ENCODE results near the gene RFTN2. TPM values are rescaled to one million over a fixed set of nuclear protein-coding genes. Genes with fewer than 3 reads are reported as not detected.

The RFTN2 gene
- total and polyA plus RNA-seq, 2 donors (not counting 3 experiments of a cell fraction or from before 2014, with no cell fraction given) = 5.0 to 8.0 TPM

GRCh38 chr2:197713271-197713670 is 37.9 kb upstream of the RFTN2 start:
- FAIRE-seq = no peak
- POLR2A ChIA-PET = no interaction called here
- TF ChIP-seq POLR2AphosphoS5 (IDR thresholded peaks at IDR 0.05; ENCODE audit: insufficient read depth, low read depth, low read length) (no peak), MAX (IDR thresholded peaks at IDR 0.05; ENCODE audit: insufficient read depth, insufficient read length) (no peak), CTCF (IDR thresholded peaks at IDR 0.05; ENCODE audit: extremely low read depth in 1 of 2, insufficient read depth in 1 of 2, low read depth in 1 of 2, low read length in 2 of 2) (no peak), JUN (IDR thresholded peaks at IDR 0.05; ENCODE audit: borderline replicate concordance, insufficient read depth, insufficient read length, low read depth) (no peak), EZH2 (IDR thresholded peaks at IDR 0.05; ENCODE audit: borderline replicate concordance, low read depth, low read length, severe bottlenecking) (no peak), GATA2 (IDR thresholded peaks at IDR 0.05; ENCODE audit: insufficient read depth, insufficient read length, low read depth, low read length) (no peak), MYC (IDR thresholded peaks at IDR 0.05; ENCODE audit: low read depth, low read length) (no peak), POLR2A (IDR thresholded peaks at IDR 0.05; ENCODE audit: low read depth, low read length) (no peak), FOS (IDR thresholded peaks at IDR 0.05; ENCODE audit: borderline replicate concordance, insufficient read depth, low read length) (no peak)
- no peaks in the 10 kb centered on the region for H3K9me1 ChIP-seq (replicated peaks; ENCODE audit: control insufficient read depth, extremely low read depth, insufficient read depth, low read length)
- no TSS peak for BruUV-seq (replicated peaks)
- H2AFZ ChIP-seq (ENCODE audit: low read depth, low read length) = no peak overlapping the region
- no peaks in the 10 kb centered on the region for H3K36me3 ChIP-seq (ENCODE audit: control insufficient read depth in 2 of 2, extremely low read depth in 1 of 2, insufficient read depth in 2 of 2, low read length in 2 of 2)
- H4K20me1 ChIP-seq (replicated peaks; ENCODE audit: control insufficient read depth, extremely low read depth, insufficient read depth, low read length) = no peaks in the 10 kb centered on the region
- CTCF ChIA-PET = no interaction called here
- no peak for DNase-seq (ENCODE audit: low read depth, low spot score)
- peaks cover 2% of the 10 kb centered on the region for H3K4me1 ChIP-seq (ENCODE audit: control insufficient read depth, extremely low read depth, insufficient read depth, low read length)
- H3K9ac ChIP-seq (replicated peaks; ENCODE audit: extremely low read depth, insufficient read depth, low read length) = no peak overlapping the region
- dilution Hi-C loops (cut with MboI; ENCODE audit: extremely low pct_ligation_motif_present, low sequenced_read_pairs) = no loop called here
- peaks cover 21% of the 10 kb centered on the region for H3K79me2 ChIP-seq (ENCODE audit: control insufficient read depth, insufficient read depth, low read length)
- H3K27me3 ChIP-seq (ENCODE audit: control insufficient read depth in 2 of 2, insufficient read depth in 2 of 2, low read length in 2 of 2) = no peaks in the 10 kb centered on the region
- no peaks in the 10 kb centered on the region for H3K9me3 ChIP-seq (replicated peaks; ENCODE audit: control insufficient read depth, insufficient read depth, low read length)
- no peak overlapping the region for H3K4me2 ChIP-seq (ENCODE audit: insufficient read depth, low read length)
- no peak overlapping the region for H3K27ac ChIP-seq (ENCODE audit: insufficient read depth, low read depth, low read length)
- H3K4me3 ChIP-seq (replicated peaks in 1 of 3; ENCODE audit: insufficient read depth in 1 of 3, low read depth in 1 of 3, low read length in 3 of 3) = no peak overlapping the region
- intact Hi-C loops (cut with micrococcal nuclease) = loop anchor here (5.0 kb wide), 1 partner anchor 49 kb away; no protein-coding TSS in a partner anchor

Measured in endothelial cell of umbilical vein (primary cell).